Esophagus (tissue), 2 donors: ENCODE data around the gene RP2. TPM values are rescaled to one million over a fixed set of nuclear protein-coding genes. Genes with fewer than 3 reads are reported as not detected.

ENCODE experiments used
- H3K27ac ChIP-seq, 2 donors: one replicate each; pipeline ENCODE4 v1.5.1; 2013; ENCODE audit warnings: low read depth in 2 of 2, mild to moderate bottlenecking in 2 of 2, inconsistent platforms in 1 of 2, low read length in 1 of 2, moderate library complexity in 1 of 2
- H3K27me3 ChIP-seq, 2 donors: one replicate each; pipeline ENCODE4 v1.6.1; 2013; ENCODE audit warnings: low read length in 2 of 2, control low read depth in 1 of 2, mild to moderate bottlenecking in 1 of 2; ENCODE audit not compliant: insufficient read depth in 2 of 2, control insufficient read depth in 1 of 2
- H3K36me3 ChIP-seq, 2 donors: one replicate each; pipeline ENCODE4 v1.6.1; 2013; ENCODE audit warnings: low read length in 1 of 2; ENCODE audit not compliant: control insufficient read depth in 2 of 2, insufficient read depth in 2 of 2
- H3K4me1 ChIP-seq, 2 donors: one replicate each; pipeline ENCODE4 v1.6.1; 2013; ENCODE audit warnings: low read length in 1 of 2; ENCODE audit not compliant: control insufficient read depth in 2 of 2, insufficient read depth in 2 of 2
- H3K4me3 ChIP-seq, 2 donors: one replicate each; pipeline ENCODE4 v1.5.1; 2013; ENCODE audit warnings: low read length in 2 of 2, mild to moderate bottlenecking in 2 of 2, low read depth in 1 of 2, moderate library complexity in 1 of 2
- H3K9me3 ChIP-seq, 2 donors: one replicate each; pipeline ENCODE4 v1.6.1; 2013; ENCODE audit warnings: mild to moderate bottlenecking in 2 of 2, low read depth in 1 of 2, low read length in 1 of 2, moderate library complexity in 1 of 2; ENCODE audit not compliant: control insufficient read depth in 2 of 2, insufficient read depth in 1 of 2
- WGBS, 2 donors: extraction: QIAGEN DNeasy Blood & Tissue Kit; methylation state at CpG; one replicate each; pipeline ENCODE4 v1.1.7; 2013; 5-methylcytosine and 5-hydroxymethylcytosine counted together
- polyA plus RNA-seq, 2 donors: library from polyadenylated mRNA; stranded (reverse); fragments of 200-250 nt; gene quantifications; one replicate each; pipeline ENCODE4 v1.2.3, GENCODE V29; 2013
- donor health status: healthy with polysubstance abuse.
- donor health status: Bipolar disorder and iron deficiency.

The RP2 gene
- polyA plus RNA-seq, 2 donors, result 5.2 to 6.6 TPM

DNA sequence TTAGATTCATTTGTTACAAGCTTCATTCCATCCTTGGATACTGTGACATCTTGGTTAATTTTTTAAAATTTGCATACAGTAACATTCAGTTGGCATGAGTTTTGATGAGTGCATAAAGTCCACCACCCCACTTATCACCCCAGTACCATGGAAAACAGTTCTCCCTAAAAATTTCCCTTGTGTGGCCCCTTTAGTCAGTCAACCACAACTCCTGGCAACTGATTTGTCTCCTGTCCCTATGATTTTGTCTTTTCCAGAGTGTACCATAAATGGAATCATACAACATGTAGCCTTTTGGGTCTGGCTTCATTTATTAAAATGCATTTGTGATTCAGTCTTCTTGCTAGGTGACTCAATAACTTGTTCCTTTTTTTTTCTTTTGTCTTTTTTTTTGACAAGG, 29.9 kb downstream of the RP2 start:
- Histone ChIP-seq H3K27me3 (no peaks in the 10 kb centered on the region), H3K4me1 (no peaks in the 10 kb centered on the region), H3K27ac (no peak overlapping the region), H3K4me3 (no peak overlapping the region), H3K36me3 (no peaks in the 10 kb centered on the region), H3K9me3 (no peaks in the 10 kb centered on the region)

- Histone ChIP-seq H3K4me3 (no peak overlapping the region), H3K9me3 (no peaks in the 10 kb centered on the region), H3K27me3 (no peaks in the 10 kb centered on the region), H3K27ac (no peak overlapping the region), H3K36me3 (no peaks in the 10 kb centered on the region), H3K4me1 (no peaks in the 10 kb centered on the region)
- 64 to 67% methylated on average over 2 of the region's 2 CpGs for WGBS, 2 donors
These were observed 36.9 kb downstream of the RP2 start for GRCh38 chrX:46873746-46874145.

DNA sequence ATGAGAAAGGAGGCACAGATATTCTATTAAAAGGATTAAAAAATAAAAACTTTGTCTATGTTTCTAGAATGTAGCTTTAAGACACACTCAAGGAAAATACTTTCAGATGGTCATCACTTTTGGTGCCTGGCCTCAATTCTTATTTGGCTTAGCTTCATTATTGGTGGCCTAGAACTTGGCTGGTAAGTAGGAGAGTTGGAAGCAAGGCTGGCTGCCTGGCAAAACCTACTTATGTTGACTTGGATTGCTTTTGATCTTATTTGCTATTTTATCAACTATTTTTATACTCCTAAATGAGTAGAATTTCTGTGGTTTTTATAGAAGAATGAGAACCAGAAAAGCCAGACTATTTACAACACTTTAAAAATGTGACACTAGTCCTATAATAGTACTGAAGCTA, 40.1 kb downstream of the RP2 start:
- Histone ChIP-seq H3K27me3 (no peaks in the 10 kb centered on the region), H3K4me1 (no peaks in the 10 kb centered on the region), H3K9me3 (no peaks in the 10 kb centered on the region), H3K36me3 (no peaks in the 10 kb centered on the region), H3K27ac (no peak overlapping the region), H3K4me3 (no peak overlapping the region)

DNA sequence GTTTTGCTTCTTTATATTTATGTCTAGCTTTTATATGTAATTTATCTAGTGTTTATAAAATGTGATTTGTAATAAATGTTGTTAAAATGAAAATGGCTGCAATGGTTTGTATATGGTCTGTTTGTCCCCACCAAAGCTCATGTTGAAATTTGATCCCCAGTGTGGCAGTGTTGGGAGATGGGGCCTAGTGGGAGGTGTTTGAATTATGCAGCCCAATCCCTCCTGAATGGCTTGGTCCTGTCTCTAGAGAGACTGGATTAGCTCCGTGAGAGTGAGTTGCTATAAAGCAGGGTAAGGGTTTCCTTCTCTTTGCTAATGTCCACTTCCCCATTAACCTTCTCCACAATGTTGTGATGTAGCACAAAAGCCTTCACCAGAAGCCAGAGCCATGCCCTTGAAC, 45.4 kb downstream of the RP2 start:
- 25 to 83% methylated on average over 1 of the region's 1 CpG for WGBS, 2 donors
- H3K27me3 ChIP-seq, result no peaks in the 10 kb centered on the region
- no peak overlapping the region for H3K4me3 ChIP-seq
- H3K4me1 ChIP-seq, result no peaks in the 10 kb centered on the region
- H3K36me3 ChIP-seq, result no peaks in the 10 kb centered on the region
- no peaks in the 10 kb centered on the region for H3K9me3 ChIP-seq
- no peak overlapping the region for H3K27ac ChIP-seq

GRCh38 chrX:46884799-46885198, 48.0 kb downstream of the RP2 start:
- Histone ChIP-seq H3K27ac (no peak overlapping the region), H3K4me3 (no peak overlapping the region), H3K27me3 (peaks cover 0 to under 1% of the 10 kb centered on the region in 2 donors), H3K36me3 (no peaks in the 10 kb centered on the region), H3K4me1 (no peaks in the 10 kb centered on the region), H3K9me3 (no peaks in the 10 kb centered on the region)
- WGBS, 2 donors, result 77 to 88% methylated on average over 3 of the region's 3 CpGs

DNA sequence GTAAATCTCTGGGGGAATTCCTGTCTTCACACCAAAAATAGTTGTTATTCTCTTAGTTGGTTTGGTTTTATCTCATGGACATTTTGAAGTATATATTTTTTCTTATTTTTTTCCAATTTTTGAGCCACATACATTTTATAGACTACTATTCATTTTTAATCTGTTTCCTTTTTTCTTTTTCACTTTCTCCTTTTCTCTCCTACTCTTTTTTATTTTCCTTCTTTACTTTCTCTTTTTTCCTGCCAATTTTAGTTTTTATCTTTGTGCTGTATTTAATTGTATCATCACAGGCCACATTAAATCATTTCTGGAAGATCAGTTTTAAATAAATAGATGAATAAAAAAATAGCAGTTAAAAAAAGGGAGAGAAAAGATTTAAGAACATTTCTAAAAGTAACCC, 61.4 kb downstream of the RP2 start:
- no peak overlapping the region for H3K27ac ChIP-seq
- no peaks in the 10 kb centered on the region for H3K9me3 ChIP-seq
- H3K27me3 ChIP-seq, result no peaks in the 10 kb centered on the region
- no peak overlapping the region for H3K4me3 ChIP-seq
- H3K4me1 ChIP-seq, result no peaks in the 10 kb centered on the region
- H3K36me3 ChIP-seq, result no peaks in the 10 kb centered on the region

GRCh38 chrX:46903458-46904242, 66.8 kb downstream of the RP2 start:
- H3K27me3 ChIP-seq, result no peaks in the 10 kb centered on the region
- WGBS, 2 donors, result 0 to 10% methylated on average over 14 of the region's 14 CpGs

GRCh38 chrX:46904626-46905025, 67.8 kb downstream of the RP2 start:
- 59 to 69% methylated on average over 2 of the region's 2 CpGs for WGBS, 2 donors
- H3K4me1 ChIP-seq, result peaks cover 0 to 3% of the 10 kb centered on the region in 2 donors
- no peaks in the 10 kb centered on the region for H3K27me3 ChIP-seq
- H3K4me3 ChIP-seq, result no peak overlapping the region
- no peak overlapping the region for H3K27ac ChIP-seq
- no peaks in the 10 kb centered on the region for H3K36me3 ChIP-seq
- no peaks in the 10 kb centered on the region for H3K9me3 ChIP-seq

More at GRCh38 chrX:46903458-46904242, 66.8 kb downstream of the RP2 start:
- Histone ChIP-seq H3K4me1 (peaks cover 0 to 3% of the 10 kb centered on the region in 2 donors), H3K27ac (no peak overlapping the region), H3K9me3 (no peaks in the 10 kb centered on the region), H3K36me3 (no peaks in the 10 kb centered on the region), H3K4me3 (peak overlapping the region in 1 of 2 donors; percentile 49)

GRCh38 chrX:46910415-46910814, 73.6 kb downstream of the RP2 start:
- Histone ChIP-seq H3K9me3 (peaks cover 0 to 6% of the 10 kb centered on the region in 2 donors), H3K4me1 (no peaks in the 10 kb centered on the region), H3K27ac (no peak overlapping the region), H3K27me3 (no peaks in the 10 kb centered on the region), H3K36me3 (no peaks in the 10 kb centered on the region), H3K4me3 (no peak overlapping the region)
- 88 to 89% methylated on average over 3 of the region's 3 CpGs for WGBS, 2 donors

GRCh38 chrX:46912098-46912602, 75.3 kb downstream of the RP2 start, which contains the start of gene JADE3:
TSS of gene JADE3 (plus strand) at chrX:46912421. CDS start at chrX:46984895, 72,474 bp downstream.
- Histone ChIP-seq H3K4me3 (peak within 1 kb of the TSS; percentile 52 to 81), H3K9me3 (peaks cover 0 to 6% of the 10 kb centered on the region in 2 donors), H3K36me3 (no peaks in the 10 kb centered on the region), H3K4me1 (no peaks in the 10 kb centered on the region), H3K27ac (peak within 1 kb of the TSS; percentile 25 to 63), H3K27me3 (no peaks in the 10 kb centered on the region)
- WGBS, 2 donors, result 1 to 29% methylated on average over 47 to 60 of the region's 64 CpGs
